HG02970 (cell line): ENCODE measurements around the gene STYX.

ENCODE experiments used
- ATAC-seq: cut with Tn5 transposase; IDR thresholded peaks from one replicate; pipeline ENCODE4 v1.9.1; 2021; ENCODE audit warnings: mild to moderate bottlenecking, moderate library complexity, moderate number of reproducible peaks; ENCODE audit not compliant: unreplicated experiment, low FRiP score

The STYX gene

GRCh38 chr14:52783206-52783605 lies 53.2 kb downstream of the STYX start:
- no peak for ATAC-seq

- ATAC-seq, result no peak
These were observed 56.9 kb downstream of the STYX start for GRCh38 chr14:52786887-52787286.

- no peak for ATAC-seq
These were observed 59.2 kb downstream of the STYX start for GRCh38 chr14:52789118-52789517.

- ATAC-seq, result no peak
These were observed 60.2 kb downstream of the STYX start for GRCh38 chr14:52790011-52790755.

GRCh38 chr14:52790756-52791222 lies 60.8 kb downstream of the STYX start:
- no peak for ATAC-seq

- peak; percentile 89 for ATAC-seq
These were observed 61.5 kb downstream of the STYX start, which contains the start of gene GNPNAT1 for GRCh38 chr14:52791223-52792096. Gene GNPNAT1, minus strand, starts transcription at chr14:52791607. Its CDS starts 6,957 bp downstream, at chr14:52784650.

- ATAC-seq, result no peak
These were observed 62.1 kb downstream of the STYX start for GRCh38 chr14:52792097-52792415.

GRCh38 chr14:52793061-52793460 lies 63.1 kb downstream of the STYX start:
- ATAC-seq, result no peak

GRCh38 chr14:52797653-52798052 lies 67.7 kb downstream of the STYX start:
- no peak for ATAC-seq

- ATAC-seq, result no peak
These were observed 68.9 kb downstream of the STYX start for GRCh38 chr14:52798826-52799225.

GRCh38 chr14:52801014-52801712 lies 71.2 kb downstream of the STYX start:
- ATAC-seq, result no peak

- no peak for ATAC-seq
These were observed 72.6 kb downstream of the STYX start for GRCh38 chr14:52802597-52802996.

GRCh38 chr14:52806115-52806514 lies 76.1 kb downstream of the STYX start:
- no peak for ATAC-seq

- no peak for ATAC-seq
These were observed 78.1 kb downstream of the STYX start for GRCh38 chr14:52808101-52808500.

- no peak for ATAC-seq
These were observed 91.9 kb downstream of the STYX start for GRCh38 chr14:52821805-52822250.

- no peak for ATAC-seq
These were observed 94.5 kb downstream of the STYX start for GRCh38 chr14:52824462-52824861.
